Activated CD4-positive, CD25-positive, alpha-beta regulatory T cell treated with anti-CD3 and anti-CD28 coated beads, Interleukin-2, amount 50 U/mL, for 72 hours (primary cell): ENCODE results near the gene IL33.

Experiments
- DNase-seq: peaks from one replicate; pipeline ENCODE4 v3.0.0; 2021

IL33 gene

GRCh38 chr9:6305954-6306563 is 90.5 kb downstream of the IL33 start:
- no peak for DNase-seq
